ENCODE results near the gene SYNGAP1.
"Not testable (repeated sequence)": the region's sequence is repeated elsewhere in the genome, so short reads cannot be mapped to it uniquely, and the experiment has no call there.

SYNGAP1 gene

GRCh38 chr6:33483678-33484077, 63.8 kb downstream of the SYNGAP1 start:
- no peak for DNase-seq

GRCh38 chr6:33484673-33485262, 64.9 kb downstream of the SYNGAP1 start:
- not testable (repeated sequence) for DNase-seq

- DNase-seq: not testable (repeated sequence)
Observed at GRCh38 chr6:33485680-33486079, 65.8 kb downstream of the SYNGAP1 start.

DNA sequence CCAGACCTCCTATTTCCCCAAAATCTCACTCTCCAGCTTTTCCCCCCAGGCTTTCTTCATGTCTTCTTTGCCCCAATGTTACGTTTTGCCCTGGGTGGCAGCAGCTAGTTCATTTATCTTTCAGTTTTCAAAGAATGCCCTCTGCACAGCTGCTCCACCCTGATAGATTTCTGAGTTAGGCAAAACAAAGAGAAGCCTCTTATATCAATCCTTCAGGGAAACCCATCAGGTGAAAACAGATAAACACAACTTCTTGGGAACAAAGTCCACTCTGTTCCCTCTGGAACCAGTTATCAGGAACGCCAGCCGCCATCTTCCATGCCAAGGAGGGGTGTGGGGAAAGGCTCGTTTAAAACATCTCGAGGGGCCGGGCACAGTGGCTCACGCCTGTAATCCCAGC, 68.5 kb downstream of the SYNGAP1 start:
- DNase-seq: no peak

DNA sequence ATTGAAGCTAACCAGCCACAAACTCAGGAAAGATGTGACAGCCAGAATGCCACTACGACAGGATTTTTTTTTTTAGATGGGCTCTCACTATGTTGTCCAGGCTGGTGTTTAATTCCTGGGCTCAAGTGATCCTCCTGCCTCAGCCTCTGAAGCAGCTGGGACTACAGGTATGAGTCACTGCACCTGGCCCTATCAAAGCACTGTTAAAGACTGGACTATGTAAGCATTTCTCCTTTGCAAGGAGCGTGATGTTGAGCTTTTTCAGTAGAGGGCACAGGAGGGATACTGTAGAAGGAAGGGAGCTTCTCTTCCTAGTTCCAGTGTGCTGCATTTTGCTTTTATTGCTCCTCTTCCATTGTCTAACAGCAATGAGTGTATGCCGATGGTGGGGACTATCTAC, 70.3 kb downstream of the SYNGAP1 start:
- no peak for DNase-seq

DNA sequence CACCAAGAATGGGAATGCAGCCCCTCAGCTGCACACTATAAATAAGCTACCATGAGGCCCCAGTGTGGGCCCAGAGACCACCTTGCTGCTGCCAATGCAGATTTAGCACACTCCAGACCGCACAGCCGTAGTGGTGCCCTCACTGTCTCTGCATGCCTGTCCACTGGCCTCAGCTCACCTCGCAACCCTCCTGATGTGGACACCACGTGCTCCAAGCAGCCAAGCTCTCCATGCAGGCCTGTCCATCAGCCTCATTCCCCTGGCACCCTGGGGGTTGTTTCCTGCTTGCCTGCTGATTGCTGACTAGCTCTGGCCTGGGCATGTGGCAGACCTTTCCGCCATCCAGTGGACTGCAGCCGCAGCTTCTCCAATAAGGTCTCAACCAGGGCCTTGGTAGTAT, 70.8 kb downstream of the SYNGAP1 start:
- DNase-seq: no peak

- no peak for DNase-seq
Observed at GRCh38 chr6:33492093-33492492, 72.2 kb downstream of the SYNGAP1 start.

DNA sequence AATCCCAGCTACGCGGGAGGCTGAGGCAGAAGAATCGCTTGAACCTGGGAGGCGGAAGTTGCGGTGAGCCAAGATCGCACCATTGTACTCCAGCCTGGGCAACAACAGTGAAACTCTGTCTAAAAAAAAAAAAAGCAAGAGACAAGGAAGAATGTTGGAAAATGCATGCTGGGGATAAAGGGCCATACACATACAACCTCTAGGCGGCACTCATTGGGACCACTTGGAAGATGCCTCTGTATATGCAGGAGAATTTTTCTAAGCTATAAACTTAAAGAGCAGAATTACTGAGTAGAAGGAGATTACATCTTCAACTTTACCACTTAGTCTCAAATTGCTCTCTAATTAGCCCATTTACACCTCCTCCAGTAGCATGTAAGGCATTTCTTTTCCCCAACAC, 77.3 kb downstream of the SYNGAP1 start:
- DNase-seq: no peak

GRCh38 chr6:33502486-33502885, 82.6 kb downstream of the SYNGAP1 start:
- DNase-seq: no peak

GRCh38 chr6:33504486-33504885, 84.6 kb downstream of the SYNGAP1 start:
- DNase-seq: no peak
